VCaP (cell line): Measurements from ENCODE around the gene DOCK6.

Source experiments
- H3K27ac ChIP-seq: fragments of 450-650 bp; 2 replicates; pipeline ENCODE4 v1.5.1; 2017
- CTCF ChIP-seq: fragments of 450-650 bp; conservative IDR thresholded peaks from 2 replicates; pipeline ENCODE4 v1.5.1; 2017; ENCODE audit warnings: mild to moderate bottlenecking, moderate library complexity

Gene DOCK6

GRCh38 chr19:11238781-11239376 is 23.4 kb downstream of the DOCK6 start:
- TF ChIP-seq CTCF = no peak
- H3K27ac ChIP-seq = no peak overlapping the region

GRCh38 chr19:11238041-11238440 is 24.3 kb downstream of the DOCK6 start:
- H3K27ac ChIP-seq = no peak overlapping the region
- TF ChIP-seq CTCF = no peak

GRCh38 chr19:11237321-11237720 is 25.0 kb downstream of the DOCK6 start:
- H3K27ac ChIP-seq = no peak overlapping the region
- no peak for TF ChIP-seq CTCF

- TF ChIP-seq CTCF = no peak
- no peak overlapping the region for H3K27ac ChIP-seq
Measured at GRCh38 chr19:11236324-11237301, 25.7 kb downstream of the DOCK6 start.

- no peak overlapping the region for H3K27ac ChIP-seq
- TF ChIP-seq CTCF = no peak
Measured at GRCh38 chr19:11234486-11235075, 27.7 kb downstream of the DOCK6 start.

- no peak for TF ChIP-seq CTCF
- no peak overlapping the region for H3K27ac ChIP-seq
Measured at GRCh38 chr19:11233073-11233472, 29.3 kb downstream of the DOCK6 start.

GRCh38 chr19:11232555-11232954 is 29.8 kb downstream of the DOCK6 start:
- no peak overlapping the region for H3K27ac ChIP-seq
- TF ChIP-seq CTCF = no peak
